OCI-LY1 (cell line): ENCODE measurements around the gene ADARB2.

ENCODE experiments used
- EZH2 ChIP-seq: fragments of 200-600 bp; sonication (generic), shearing (Covaris generic); IDR thresholded peaks from 2 replicates; pipeline ENCODE4 v1.8.0; 2017; ENCODE audit warnings: borderline replicate concordance, mixed run types, mild to moderate bottlenecking, antibody characterized with exemption, low read length, moderate library complexity, mixed read lengths
- TF ChIP-seq, protein P1 (sequence below): fragments of 200-600 bp; sonication (generic), shearing (Covaris generic); IDR thresholded peaks from 2 replicates; pipeline ENCODE4 v1.5.1; 2017; ENCODE audit warnings: mild to moderate bottlenecking, antibody characterized with exemption, low read length, moderate library complexity, mixed read lengths

DNA sequence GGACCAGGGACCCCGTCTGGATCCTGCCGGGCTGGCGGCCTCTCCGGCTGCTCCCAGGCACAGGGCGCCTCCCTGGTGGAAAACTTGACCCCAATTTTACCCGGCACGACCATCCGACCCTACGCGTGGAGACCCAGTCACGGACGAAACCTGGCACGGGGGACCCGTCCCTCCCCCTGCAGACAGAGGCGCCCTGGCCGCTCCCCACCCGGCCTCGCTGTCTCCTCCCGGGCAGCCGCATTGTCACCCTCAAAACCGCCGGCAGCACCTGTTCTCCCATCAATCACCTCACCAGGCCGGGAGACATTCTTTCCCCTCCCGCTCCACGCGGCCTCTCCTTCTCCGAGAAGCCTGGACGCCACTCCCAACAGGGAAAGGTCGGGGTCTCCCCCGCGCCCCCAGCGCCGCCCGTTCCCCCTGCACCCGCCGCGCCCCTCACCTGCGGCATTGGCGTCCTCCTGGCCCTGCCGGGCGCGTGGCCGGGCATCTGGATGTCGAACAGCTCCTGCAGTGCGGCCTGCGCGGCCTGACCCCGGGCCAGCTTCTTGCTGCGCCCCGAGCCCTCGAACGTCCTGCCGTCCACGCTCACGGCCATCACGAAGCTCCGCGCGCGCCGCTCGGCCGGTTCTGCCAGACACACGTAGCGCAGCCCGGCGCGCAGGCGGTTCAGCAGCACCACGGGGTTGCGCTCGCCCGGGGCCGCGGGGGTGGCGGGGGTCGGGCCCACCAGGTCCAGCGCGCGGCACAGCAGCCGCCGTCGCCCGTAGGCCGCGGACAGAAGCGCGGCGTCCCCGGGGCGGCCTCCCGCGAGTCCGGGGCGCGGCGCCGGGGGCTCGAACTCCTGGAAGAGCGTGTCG lies 374.5 kb downstream of the ADARB2 start:
- no peak for TF ChIP-seq EZH2
- TF ChIP-seq, protein P1, sequence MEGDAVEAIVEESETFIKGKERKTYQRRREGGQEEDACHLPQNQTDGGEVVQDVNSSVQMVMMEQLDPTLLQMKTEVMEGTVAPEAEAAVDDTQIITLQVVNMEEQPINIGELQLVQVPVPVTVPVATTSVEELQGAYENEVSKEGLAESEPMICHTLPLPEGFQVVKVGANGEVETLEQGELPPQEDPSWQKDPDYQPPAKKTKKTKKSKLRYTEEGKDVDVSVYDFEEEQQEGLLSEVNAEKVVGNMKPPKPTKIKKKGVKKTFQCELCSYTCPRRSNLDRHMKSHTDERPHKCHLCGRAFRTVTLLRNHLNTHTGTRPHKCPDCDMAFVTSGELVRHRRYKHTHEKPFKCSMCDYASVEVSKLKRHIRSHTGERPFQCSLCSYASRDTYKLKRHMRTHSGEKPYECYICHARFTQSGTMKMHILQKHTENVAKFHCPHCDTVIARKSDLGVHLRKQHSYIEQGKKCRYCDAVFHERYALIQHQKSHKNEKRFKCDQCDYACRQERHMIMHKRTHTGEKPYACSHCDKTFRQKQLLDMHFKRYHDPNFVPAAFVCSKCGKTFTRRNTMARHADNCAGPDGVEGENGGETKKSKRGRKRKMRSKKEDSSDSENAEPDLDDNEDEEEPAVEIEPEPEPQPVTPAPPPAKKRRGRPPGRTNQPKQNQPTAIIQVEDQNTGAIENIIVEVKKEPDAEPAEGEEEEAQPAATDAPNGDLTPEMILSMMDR = no peak
